Neural progenitor cell (in vitro differentiated cells): ENCODE data around the gene CCR6. TPM values are rescaled to one million over a fixed set of nuclear protein-coding genes. Genes with fewer than 3 reads are reported as not detected.
A peak's percentile ranks its signal among the peaks of the same experiment; 100 is the strongest.

Source experiments
- DNase-seq: peaks from one replicate; pipeline ENCODE4 v3.0.0-alpha.2; 2016; ENCODE audit warnings: low spot score
- H2AFZ ChIP-seq: fragments of 200-600 bp; sonication (generic); replicated peaks from 2 replicates; pipeline ENCODE4 v1.6.1; 2016; ENCODE audit warnings: antibody characterized with exemption
- H3F3A ChIP-seq: fragments of 200-600 bp; sonication (generic); 2 replicates; pipeline ENCODE4 v1.6.1; 2016; ENCODE audit warnings: antibody characterized with exemption, low read depth
- H3K27ac ChIP-seq: fragments of 200-600 bp; sonication (generic); 2 replicates; pipeline ENCODE4 v1.5.1; 2016; ENCODE audit warnings: mild to moderate bottlenecking
- H3K27me3 ChIP-seq: fragments of 200-600 bp; sonication (generic); 2 replicates; pipeline ENCODE4 v1.6.1; 2016; ENCODE audit warnings: mild to moderate bottlenecking, moderate library complexity
- H3K36me3 ChIP-seq: fragments of 200-600 bp; sonication (generic); 2 replicates; pipeline ENCODE4 v1.5.1; 2016
- H3K4me1 ChIP-seq: fragments of 200-600 bp; sonication (generic); 2 replicates; pipeline ENCODE4 v1.6.1; 2016; ENCODE audit warnings: mixed run types
- H3K4me2 ChIP-seq: fragments of 200-600 bp; sonication (generic); 2 replicates; pipeline ENCODE4 v1.6.1; 2016
- H3K4me3 ChIP-seq: fragments of 200-600 bp; sonication (generic); 2 replicates; pipeline ENCODE4 v1.5.1; 2016
- H3K79me2 ChIP-seq: fragments of 200-600 bp; sonication (generic); 2 replicates; pipeline ENCODE4 v1.6.1; 2016; ENCODE audit warnings: low read depth
- H3K9ac ChIP-seq: fragments of 200-600 bp; sonication (generic); 2 replicates; pipeline ENCODE4 v1.6.1; 2016
- H3K9me3 ChIP-seq: fragments of 200-600 bp; sonication (generic); 2 replicates; pipeline ENCODE4 v1.5.1; 2016; ENCODE audit warnings: low read depth
- H4K20me1 ChIP-seq: fragments of 200-600 bp; sonication (generic); 2 replicates; pipeline ENCODE4 v1.6.1; 2016; ENCODE audit warnings: low read depth
- H3K27ac Mint-ChIP-seq: 3 replicates; pipeline ENCODE4 v1.8.0; 2021; ENCODE audit warnings: mixed read lengths
- H3K27me3 Mint-ChIP-seq: 2 replicates; pipeline ENCODE4 v1.8.0; 2022; ENCODE audit warnings: low read depth, mild to moderate bottlenecking, inconsistent platforms, moderate library complexity, mixed read lengths; ENCODE audit not compliant: insufficient read depth
- H3K36me3 Mint-ChIP-seq: 3 replicates; pipeline ENCODE4 v1.8.0; 2021; ENCODE audit warnings: mixed read lengths
- H3K4me1 Mint-ChIP-seq: 3 replicates; pipeline ENCODE4 v1.8.0; 2021; ENCODE audit warnings: mixed read lengths
- H3K4me3 Mint-ChIP-seq: 3 replicates; pipeline ENCODE4 v1.8.0; 2021; ENCODE audit warnings: mild to moderate bottlenecking, moderate library complexity, mixed read lengths
- H3K9me3 Mint-ChIP-seq: 3 replicates; pipeline ENCODE4 v1.8.0; 2020; ENCODE audit warnings: mixed read lengths
- CTCF ChIP-seq: fragments of 200-600 bp; sonication (generic); IDR thresholded peaks from 2 replicates; pipeline ENCODE4 v1.5.1; 2017; ENCODE audit warnings: antibody characterized with exemption, mild to moderate bottlenecking
- EZH2 ChIP-seq: fragments of 200-600 bp; sonication (generic); IDR thresholded peaks from 2 replicates; pipeline ENCODE4 v1.6.1; 2017; ENCODE audit warnings: antibody characterized with exemption, mild to moderate bottlenecking, moderate library complexity
- EZH2phosphoT487 ChIP-seq: fragments of 200-600 bp; sonication (generic); IDR thresholded peaks from 2 replicates; pipeline ENCODE4 v1.6.1; 2017; ENCODE audit warnings: antibody characterized with exemption
- total RNA-seq: library from RNA; depleted of rRNA; stranded (reverse); fragments of >200 nt; gene quantifications from 2 replicates; pipeline ENCODE4 v1.2.3, GENCODE V29; 2015; ENCODE audit warnings: low replicate concordance

The CCR6 gene
- total RNA-seq, 1 donor from 2014 or later = not detected

DNA sequence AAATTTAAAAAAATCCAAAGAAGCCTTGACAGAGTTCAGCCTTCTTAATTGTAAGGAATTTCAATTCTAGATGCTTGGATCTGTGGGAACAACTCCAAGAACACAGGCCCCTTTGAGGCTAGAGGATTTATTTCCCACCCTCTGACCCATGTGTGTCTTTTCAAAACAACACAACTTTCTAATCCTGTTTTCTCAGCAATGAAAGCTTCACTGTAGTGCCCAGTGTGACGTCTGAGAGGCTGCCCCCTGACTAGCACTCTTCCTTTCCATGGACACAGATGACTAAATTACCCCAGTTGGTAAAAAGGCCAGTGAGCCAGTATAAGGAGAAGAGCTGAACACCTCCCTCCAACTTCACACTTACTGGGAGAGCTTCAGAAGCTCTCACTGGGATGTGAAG is 16.5 kb upstream of the CCR6 start:
- Mint-ChIP-seq H3K27me3 (peaks cover 13% of the 10 kb centered on the region), H3K4me1 (peaks cover 13% of the 10 kb centered on the region), H3K36me3 (no peaks in the 10 kb centered on the region), H3K27ac (peak overlapping the region; percentile 81), H3K9me3 (peaks cover 3% of the 10 kb centered on the region), H3K4me3 (no peak overlapping the region)
- Histone ChIP-seq H3K4me2 (no peak overlapping the region), H3K4me1 (peaks cover 7% of the 10 kb centered on the region), H3K27ac (no peak overlapping the region), H3K9ac (no peak overlapping the region), H2AFZ (no peak overlapping the region), H3K36me3 (no peaks in the 10 kb centered on the region), H3K27me3 (no peaks in the 10 kb centered on the region), H3K79me2 (no peaks in the 10 kb centered on the region), H3K4me3 (no peak overlapping the region), H4K20me1 (no peaks in the 10 kb centered on the region), H3F3A (no peaks in the 10 kb centered on the region), H3K9me3 (no peaks in the 10 kb centered on the region)
- TF ChIP-seq EZH2 (no peak), EZH2phosphoT487 (no peak), CTCF (no peak)
- no peak for DNase-seq

DNA sequence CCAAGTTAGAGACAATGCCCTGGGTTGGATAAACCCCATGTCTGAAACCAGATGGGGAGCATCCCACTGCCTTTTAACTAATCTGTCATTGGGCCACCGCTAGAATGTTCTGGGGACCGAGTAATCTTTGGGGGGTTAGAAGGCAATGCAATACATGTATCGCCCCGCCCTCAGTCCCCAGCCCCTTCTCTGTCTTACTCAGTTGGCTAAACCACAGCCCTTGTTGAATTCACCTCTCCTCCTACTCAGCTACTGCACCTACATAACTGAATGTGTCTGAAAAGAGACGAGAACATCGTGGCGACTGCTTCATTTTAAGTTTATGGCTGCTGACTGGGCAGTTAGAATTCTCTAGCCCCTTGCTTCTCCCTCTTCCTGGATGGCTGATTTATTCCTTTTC is 15.1 kb upstream of the CCR6 start:
- Histone ChIP-seq H3F3A (no peaks in the 10 kb centered on the region), H3K36me3 (no peaks in the 10 kb centered on the region), H3K27ac (no peak overlapping the region), H2AFZ (no peak overlapping the region), H3K9me3 (no peaks in the 10 kb centered on the region), H3K9ac (no peak overlapping the region), H3K4me3 (no peak overlapping the region), H3K79me2 (no peaks in the 10 kb centered on the region), H3K27me3 (no peaks in the 10 kb centered on the region), H4K20me1 (no peaks in the 10 kb centered on the region), H3K4me2 (no peak overlapping the region), H3K4me1 (peaks cover 7% of the 10 kb centered on the region)
- H3K27ac Mint-ChIP-seq = no peak overlapping the region
- peaks cover 13% of the 10 kb centered on the region for H3K4me1 Mint-ChIP-seq
- TF ChIP-seq CTCF = no peak
- H3K4me3 Mint-ChIP-seq = no peak overlapping the region
- no peak for DNase-seq
- peaks cover 3% of the 10 kb centered on the region for H3K9me3 Mint-ChIP-seq
- no peaks in the 10 kb centered on the region for H3K36me3 Mint-ChIP-seq
- peaks cover 15% of the 10 kb centered on the region for H3K27me3 Mint-ChIP-seq

- H3K4me2 ChIP-seq = no peak overlapping the region
- no peaks in the 10 kb centered on the region for H4K20me1 ChIP-seq
- peaks cover 7% of the 10 kb centered on the region for H3K4me1 ChIP-seq
- H3K36me3 Mint-ChIP-seq = no peaks in the 10 kb centered on the region
- H3K4me3 Mint-ChIP-seq = no peak overlapping the region
- peaks cover 13% of the 10 kb centered on the region for H3K4me1 Mint-ChIP-seq
- H3K27me3 Mint-ChIP-seq = peaks cover 13% of the 10 kb centered on the region
- H3K27ac ChIP-seq = no peak overlapping the region
- H3K27me3 ChIP-seq = no peaks in the 10 kb centered on the region
- no peak overlapping the region for H3K27ac Mint-ChIP-seq
- peaks cover 3% of the 10 kb centered on the region for H3K9me3 Mint-ChIP-seq
- no peaks in the 10 kb centered on the region for H3F3A ChIP-seq
- H3K36me3 ChIP-seq = no peaks in the 10 kb centered on the region
- H3K9ac ChIP-seq = no peak overlapping the region
- no peak overlapping the region for H2AFZ ChIP-seq
- no peaks in the 10 kb centered on the region for H3K9me3 ChIP-seq
- H3K4me3 ChIP-seq = no peak overlapping the region
- no peak for DNase-seq
- no peaks in the 10 kb centered on the region for H3K79me2 ChIP-seq
- TF ChIP-seq EZH2 = no peak
- TF ChIP-seq EZH2phosphoT487 = no peak
- TF ChIP-seq CTCF = no peak
These were observed 14.6 kb upstream of the CCR6 start for GRCh38 chr6:167108278-167108677.

GRCh38 chr6:167109651-167110050 is 13.2 kb upstream of the CCR6 start:
- H2AFZ ChIP-seq = no peak overlapping the region
- DNase-seq = no peak
- no peak overlapping the region for H3K4me2 ChIP-seq
- no peaks in the 10 kb centered on the region for H3K27me3 ChIP-seq
- no peak overlapping the region for H3K4me3 ChIP-seq
- H3K27ac Mint-ChIP-seq = no peak overlapping the region
- peaks cover 12% of the 10 kb centered on the region for H3K27me3 Mint-ChIP-seq
- H3K4me3 Mint-ChIP-seq = no peak overlapping the region
- no peaks in the 10 kb centered on the region for H4K20me1 ChIP-seq
- no peak overlapping the region for H3K9ac ChIP-seq
- TF ChIP-seq EZH2phosphoT487 (no peak), CTCF (no peak), EZH2 (no peak)
- H3F3A ChIP-seq = no peaks in the 10 kb centered on the region
- peaks cover 17% of the 10 kb centered on the region for H3K4me1 Mint-ChIP-seq
- H3K36me3 ChIP-seq = no peaks in the 10 kb centered on the region
- H3K27ac ChIP-seq = no peak overlapping the region
- no peaks in the 10 kb centered on the region for H3K36me3 Mint-ChIP-seq
- peaks cover 7% of the 10 kb centered on the region for H3K4me1 ChIP-seq
- H3K9me3 Mint-ChIP-seq = peaks cover 3% of the 10 kb centered on the region
- H3K9me3 ChIP-seq = no peaks in the 10 kb centered on the region
- no peaks in the 10 kb centered on the region for H3K79me2 ChIP-seq
